Peyer's patch (tissue), 4 donors: ENCODE results near the gene MATR3. TPM values are rescaled to one million over a fixed set of nuclear protein-coding genes. Genes with fewer than 3 reads are reported as not detected.

Experiments
- DNase-seq, 3 donors: peaks; one replicate each; pipeline ENCODE4 v3.0.0-alpha.2; 2017 to 2019
- H3K27ac ChIP-seq, 4 donors: fragments of 200-600 bp; sonication (generic); one replicate each; pipeline ENCODE4 v1.5.1; 2016 to 2019
- H3K27me3 ChIP-seq, 2 donors: fragments of 200-600 bp; sonication (generic); one replicate each; pipeline ENCODE4 v1.5.1; 2019
- H3K36me3 ChIP-seq, 3 donors: fragments of 200-600 bp; sonication (generic); one replicate each; pipeline ENCODE4 v1.5.1; 2016 to 2019
- H3K4me1 ChIP-seq, 4 donors: fragments of 200-600 bp; sonication (generic); one replicate each; pipeline ENCODE4 v1.5.1; 2016 to 2019
- H3K4me3 ChIP-seq, 4 donors: fragments of 200-600 bp; sonication (generic); 1 replicate in 3 of 4; 2 replicates in 1 of 4; pipeline ENCODE4 v1.5.1; 2016 to 2019; ENCODE audit warnings: mild to moderate bottlenecking in 1 of 4
- H3K9me3 ChIP-seq, 4 donors: fragments of 200-600 bp; sonication (generic); one replicate each; pipeline ENCODE4 v1.5.1; 2016 to 2019; ENCODE audit warnings: mild to moderate bottlenecking in 1 of 4
- CTCF ChIP-seq, 6 experiments: fragments of 450-650 bp in 4 of 6; fragments of 200-600 bp in 2 of 6; sonication (generic) in 1 of 6; IDR thresholded peaks; one replicate each; pipeline ENCODE4 v1.5.1; 2017 to 2019; ENCODE audit warnings: antibody characterized with exemption in 6 of 6, mild to moderate bottlenecking in 3 of 6, moderate library complexity in 1 of 6
- POLR2A ChIP-seq, 2 donors: fragments of 450-650 bp; IDR thresholded peaks; one replicate each; pipeline ENCODE4 v1.5.1; 2017; ENCODE audit warnings: antibody characterized with exemption in 2 of 2, mild to moderate bottlenecking in 2 of 2, moderate library complexity in 2 of 2
- total RNA-seq, 4 donors: library from RNA; depleted of rRNA; stranded (reverse); fragments of >200 nt; gene quantifications; one replicate each; pipeline ENCODE4 v1.1.0, GENCODE V29; 2016

The MATR3 gene
- total RNA-seq, result 100 to 1,000 TPM; 110 to 217 (median 120) TPM

GRCh38 chr5:139293507-139294373 is at the start of gene MATR3:
MATR3 (plus strand) TSS chr5:139293740; CDS start chr5:139307416, 13,676 bp downstream.
- peak within 1 kb of the TSS; percentile 98 to 99 (median 98) for H3K27ac ChIP-seq
- TF ChIP-seq POLR2A (IDR thresholded peaks at IDR 0.05), result peak; percentile 94 to 96
- peak in 1 of 6 experiments; percentile 12 for TF ChIP-seq CTCF (IDR thresholded peaks at IDR 0.05)
- H3K4me3 ChIP-seq, result peak within 1 kb of the TSS; percentile 60 to 88 (median 68)
- peaks cover 0 to 41% (median 20%) of the 10 kb centered on the region in 4 donors for H3K4me1 ChIP-seq
- no peaks in the 10 kb centered on the region for H3K36me3 ChIP-seq
- peak; percentile 96 to 98 (median 98) for DNase-seq
- no peaks in the 10 kb centered on the region for H3K27me3 ChIP-seq
- no peaks in the 10 kb centered on the region for H3K9me3 ChIP-seq

GRCh38 chr5:139245637-139246339 is 47.8 kb upstream of the MATR3 start:
- Histone ChIP-seq H3K27ac (no peak overlapping the region), H3K4me3 (no peak overlapping the region), H3K4me1 (no peaks in the 10 kb centered on the region), H3K9me3 (no peaks in the 10 kb centered on the region), H3K27me3 (no peaks in the 10 kb centered on the region), H3K36me3 (no peaks in the 10 kb centered on the region)
- no peak for TF ChIP-seq CTCF (IDR thresholded peaks at IDR 0.05)
- no peak for TF ChIP-seq POLR2A (IDR thresholded peaks at IDR 0.05)
- no peak for DNase-seq

GRCh38 chr5:139246394-139246793 is 47.1 kb upstream of the MATR3 start:
- H3K9me3 ChIP-seq, result no peaks in the 10 kb centered on the region
- H3K4me1 ChIP-seq, result no peaks in the 10 kb centered on the region
- no peak for DNase-seq
- no peak overlapping the region for H3K27ac ChIP-seq
- no peaks in the 10 kb centered on the region for H3K36me3 ChIP-seq
- no peak overlapping the region for H3K4me3 ChIP-seq
- no peak for TF ChIP-seq POLR2A (IDR thresholded peaks at IDR 0.05)
- TF ChIP-seq CTCF (IDR thresholded peaks at IDR 0.05), result no peak
- H3K27me3 ChIP-seq, result no peaks in the 10 kb centered on the region

GRCh38 chr5:139248826-139249453 is 44.6 kb upstream of the MATR3 start:
- H3K27me3 ChIP-seq, result no peaks in the 10 kb centered on the region
- no peaks in the 10 kb centered on the region for H3K4me1 ChIP-seq
- no peaks in the 10 kb centered on the region for H3K36me3 ChIP-seq
- TF ChIP-seq CTCF (IDR thresholded peaks at IDR 0.05) (no peak), POLR2A (IDR thresholded peaks at IDR 0.05) (no peak)
- no peak overlapping the region for H3K4me3 ChIP-seq
- no peaks in the 10 kb centered on the region for H3K9me3 ChIP-seq
- H3K27ac ChIP-seq, result no peak overlapping the region
- DNase-seq, result no peak

- TF ChIP-seq POLR2A (IDR thresholded peaks at IDR 0.05) (no peak), CTCF (IDR thresholded peaks at IDR 0.05) (peak; percentile 19 to 43 (median 38))
- Histone ChIP-seq H3K27me3 (no peaks in the 10 kb centered on the region), H3K4me1 (no peaks in the 10 kb centered on the region), H3K9me3 (no peaks in the 10 kb centered on the region), H3K4me3 (no peak overlapping the region), H3K36me3 (no peaks in the 10 kb centered on the region), H3K27ac (no peak overlapping the region)
- peak in 2 of 3 donors; percentile 44 to 74 for DNase-seq
Measured at GRCh38 chr5:139251281-139251687, 42.3 kb upstream of the MATR3 start.
